AG04449 (cell line): Measurements from ENCODE around the gene KANK4.

Source experiments
- CTCF ChIA-PET: fragments of 350-600 bp; formaldehyde crosslinking; extraction: SDS; loops from one replicate; lab custom pipeline; 2021; ENCODE audit warnings: antibody characterized with exemption; lab: Yijun Ruan, JAX
- POLR2A ChIA-PET: fragments of 400-600, 350-600 bp; formaldehyde crosslinking; extraction: SDS; loops from one replicate; lab custom pipeline; 2020; ENCODE audit warnings: antibody characterized with exemption, inconsistent platforms; lab: Yijun Ruan, JAX
- DNase-seq: peaks from one replicate; pipeline ENCODE4 v3.0.0-alpha.2; 2010; ENCODE audit warnings: low read depth, low spot score
- H3K4me3 ChIP-seq: 2 replicates; pipeline ENCODE4 v1.5.1; 2011; ENCODE audit warnings: low read depth, mild to moderate bottlenecking, control low read depth, low read length
- CTCF ChIP-seq: IDR thresholded peaks from one replicate; pipeline ENCODE4 v1.5.1; 2011; ENCODE audit warnings: mild to moderate bottlenecking, moderate library complexity, low read length, control low read depth, inconsistent platforms; ENCODE audit not compliant: insufficient read depth; ENCODE audit errors: missing control alignments

KANK4 gene

DNA sequence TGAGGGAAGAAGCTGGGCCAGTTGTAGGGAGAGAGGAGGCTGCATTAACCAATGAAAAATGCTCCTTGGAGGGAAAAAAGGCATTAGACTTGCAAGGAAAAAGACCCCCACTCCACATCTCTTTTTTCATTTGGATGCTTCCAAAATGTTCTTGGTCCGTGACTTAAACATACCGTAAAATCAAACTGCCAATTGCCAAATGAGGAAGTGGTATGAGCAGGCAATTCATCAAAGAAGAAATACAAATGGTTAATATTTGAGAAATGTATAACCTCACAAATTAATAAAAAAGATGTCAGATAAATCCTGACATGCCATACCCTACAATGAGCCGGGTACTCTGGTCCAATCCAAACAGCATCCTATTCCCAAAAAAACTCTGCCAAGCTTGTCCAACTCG is 30.6 kb downstream of the KANK4 start:
- no peak for DNase-seq
- H3K4me3 ChIP-seq, result no peak overlapping the region
- CTCF ChIA-PET, result no interaction called here
- TF ChIP-seq CTCF, result no peak
- POLR2A ChIA-PET, result no interaction called here

DNA sequence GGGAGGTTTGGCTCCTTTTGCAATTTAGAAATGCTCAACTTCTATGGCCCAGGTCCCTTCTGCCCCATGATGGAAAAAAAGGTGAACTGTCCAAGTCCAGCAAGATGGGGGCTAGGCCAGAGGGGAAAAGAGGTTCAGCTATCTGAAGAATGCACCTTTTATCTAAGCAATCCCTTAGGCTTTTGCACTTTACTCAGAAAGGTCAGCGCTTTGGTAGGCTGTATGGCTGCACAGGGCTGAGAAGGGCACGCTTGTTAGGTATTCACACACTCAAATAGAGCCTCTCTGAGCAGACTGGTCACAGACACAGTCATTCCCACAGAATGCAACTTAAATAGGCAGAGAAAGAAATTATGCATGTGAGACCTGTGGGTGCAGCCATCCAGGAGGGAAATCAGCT is 31.0 kb downstream of the KANK4 start:
- ChIA-PET POLR2A (no interaction called here), CTCF (no interaction called here)
- H3K4me3 ChIP-seq, result no peak overlapping the region
- TF ChIP-seq CTCF, result no peak
- no peak for DNase-seq

- POLR2A ChIA-PET, result no interaction called here
- DNase-seq, result no peak
- no peak for TF ChIP-seq CTCF
- CTCF ChIA-PET, result no interaction called here
- no peak overlapping the region for H3K4me3 ChIP-seq
Observed at GRCh38 chr1:62286786-62287224, 32.4 kb downstream of the KANK4 start.

DNA sequence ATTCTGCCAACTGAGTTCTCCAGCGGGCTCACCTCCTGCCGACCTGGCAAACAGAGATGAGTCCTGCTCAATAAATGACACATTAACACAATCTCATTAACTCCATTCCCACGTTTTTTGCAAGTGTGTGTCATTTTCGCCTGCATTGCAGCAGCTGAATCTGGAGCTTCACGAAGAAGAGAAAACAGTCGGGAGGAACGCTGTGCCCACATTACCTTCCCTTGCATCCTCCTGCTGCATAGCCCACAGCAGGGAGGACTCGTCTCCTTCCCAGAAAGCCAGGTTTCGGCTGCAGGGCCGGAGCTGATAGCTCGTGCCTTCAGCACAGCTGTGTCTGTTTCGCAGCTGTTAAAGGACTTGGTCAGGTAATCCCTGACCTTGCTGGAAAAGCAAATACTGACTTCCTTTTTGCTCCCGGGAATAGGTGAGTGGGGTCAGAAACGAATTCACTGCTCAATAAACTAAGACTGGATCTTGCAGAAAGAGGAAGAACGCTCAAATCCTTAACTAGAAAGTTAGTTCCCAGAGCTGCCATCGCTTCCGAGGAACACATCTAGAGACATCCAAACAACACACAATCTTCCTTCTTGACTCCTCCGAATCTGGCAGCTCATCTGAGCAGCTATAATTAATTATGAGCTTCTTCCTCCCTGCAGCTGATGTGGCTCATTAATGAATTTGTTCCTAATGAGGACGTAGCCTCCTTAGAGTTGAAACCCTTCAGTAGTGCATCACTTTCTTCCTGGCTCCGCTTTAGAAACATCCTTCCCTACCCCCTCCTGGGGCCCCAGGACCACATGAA is 33.0 kb downstream of the KANK4 start:
- ChIA-PET CTCF (no interaction called here), POLR2A (no interaction called here)
- no peak overlapping the region for H3K4me3 ChIP-seq
- DNase-seq, result no peak
- no peak for TF ChIP-seq CTCF

- ChIA-PET POLR2A (no interaction called here), CTCF (no interaction called here)
- no peak for DNase-seq
- no peak overlapping the region for H3K4me3 ChIP-seq
- TF ChIP-seq CTCF, result no peak
Observed at GRCh38 chr1:62285440-62285839, 33.8 kb downstream of the KANK4 start.

DNA sequence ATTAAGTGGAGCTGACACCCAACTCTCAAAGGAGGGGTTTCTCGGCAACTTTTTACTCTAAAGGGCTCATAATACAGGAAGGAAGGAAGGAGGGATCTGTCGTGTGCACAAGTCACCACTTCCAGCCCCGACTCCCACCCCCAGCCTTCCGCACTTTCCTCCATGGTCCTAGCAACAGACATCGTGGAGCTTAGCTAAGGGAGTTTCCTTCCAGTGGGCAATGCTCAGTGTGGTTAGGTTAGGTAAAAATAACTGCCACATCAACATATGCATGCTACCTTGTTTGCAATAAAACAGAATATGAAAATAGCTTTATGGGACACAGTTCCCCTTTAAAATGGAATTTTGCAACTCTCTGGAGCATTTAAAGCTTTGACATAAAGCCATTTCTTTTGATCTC is 35.2 kb downstream of the KANK4 start:
- DNase-seq, result no peak
- ChIA-PET POLR2A (no interaction called here), CTCF (interaction anchor here (1.4 kb wide), 1 partner anchor 462 kb away, joined by 4 read pairs; no protein-coding TSS in a partner anchor)
- no peak for TF ChIP-seq CTCF
- H3K4me3 ChIP-seq, result no peak overlapping the region
